ENCODE results near the gene PKMYT1.

- no peak for TF ChIP-seq CTCF (IDR thresholded peaks at IDR 0.05)
- TF ChIP-seq SMC3 (IDR thresholded peaks at IDR 0.05; ENCODE audit: low read depth, low read length), result no peak
- TF ChIP-seq MAX (IDR thresholded peaks at IDR 0.05; ENCODE audit: low read depth), result no peak
- TF ChIP-seq EP300 (IDR thresholded peaks at IDR 0.05; ENCODE audit: borderline replicate concordance in 1 of 2, low read depth in 1 of 2, low read length in 1 of 2), result no peak
- no peak for TF ChIP-seq FOXM1 (IDR thresholded peaks at IDR 0.05; ENCODE audit: low read depth)
- TF ChIP-seq USF2 (IDR thresholded peaks at IDR 0.05; ENCODE audit: borderline replicate concordance, low read depth, low read length), result no peak
- no peak for TF ChIP-seq NRF1 (IDR thresholded peaks at IDR 0.05; ENCODE audit: low read depth, low read length)
- no peak for TF ChIP-seq JUND (IDR thresholded peaks at IDR 0.05)
Measured at GRCh38 chr16:3026609-3027488, 46.6 kb upstream of the PKMYT1 start.

Measured in SK-N-SH (cell line).